Skeletal muscle cell (primary cell): Measurements from ENCODE around the gene FAM131A.

ENCODE experiments used
- DNase-seq: peaks from one replicate; pipeline ENCODE4 v3.0.0-alpha.2; 2010; ENCODE audit warnings: low read depth
- H3K4me3 ChIP-seq: 2 replicates; pipeline ENCODE4 v1.5.1; 2011; ENCODE audit warnings: low read depth, mild to moderate bottlenecking, control low read depth, low read length, moderate library complexity

The FAM131A gene, protein sequence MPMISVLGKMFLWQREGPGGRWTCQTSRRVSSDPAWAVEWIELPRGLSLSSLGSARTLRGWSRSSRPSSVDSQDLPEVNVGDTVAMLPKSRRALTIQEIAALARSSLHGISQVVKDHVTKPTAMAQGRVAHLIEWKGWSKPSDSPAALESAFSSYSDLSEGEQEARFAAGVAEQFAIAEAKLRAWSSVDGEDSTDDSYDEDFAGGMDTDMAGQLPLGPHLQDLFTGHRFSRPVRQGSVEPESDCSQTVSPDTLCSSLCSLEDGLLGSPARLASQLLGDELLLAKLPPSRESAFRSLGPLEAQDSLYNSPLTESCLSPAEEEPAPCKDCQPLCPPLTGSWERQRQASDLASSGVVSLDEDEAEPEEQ

DNA sequence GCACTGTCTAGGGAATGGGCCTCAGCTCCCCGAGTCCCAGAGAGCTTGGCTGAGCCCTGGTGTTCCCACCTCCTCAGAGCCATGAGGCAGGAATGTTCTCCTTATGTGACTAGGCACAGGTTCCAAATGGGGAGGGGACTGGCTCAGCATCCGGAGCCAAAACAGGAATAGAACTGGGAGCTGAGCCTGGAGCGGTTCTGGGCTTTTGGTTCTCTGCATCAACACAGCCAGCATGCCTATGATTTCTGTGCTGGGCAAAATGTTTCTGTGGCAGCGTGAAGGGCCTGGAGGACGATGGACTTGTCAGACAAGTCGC, at the start of gene FAM131A:
FAM131A (plus strand) TSS at position 202 of the 316 bp plus-strand sequence; CDS start at position 233, 31 bp downstream.
- peak within 1 kb of the TSS; percentile 67 for H3K4me3 ChIP-seq
- no peak for DNase-seq

DNA sequence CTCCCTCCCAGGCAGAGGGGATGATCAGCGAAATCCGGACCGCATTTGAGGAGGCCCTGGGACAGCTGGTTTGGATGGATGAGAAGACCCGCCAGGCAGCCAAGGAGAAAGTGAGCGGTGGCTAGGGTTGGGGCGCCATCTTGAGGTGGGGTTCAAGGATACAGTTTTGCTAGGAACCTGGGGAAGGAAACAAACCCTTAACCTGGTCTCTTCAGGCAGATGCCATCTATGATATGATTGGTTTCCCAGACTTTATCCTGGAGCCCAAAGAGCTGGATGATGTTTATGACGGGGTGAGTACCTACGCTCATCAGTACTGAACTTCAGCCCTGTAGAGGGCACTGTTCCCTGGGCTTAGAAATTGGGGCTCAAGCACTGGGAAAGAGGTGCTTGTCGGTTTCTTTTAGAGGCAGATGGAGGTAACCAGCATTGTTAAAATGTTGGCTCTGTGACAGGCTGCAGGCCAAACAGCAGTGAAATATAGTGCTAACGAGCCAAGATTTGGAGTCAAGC, 47.9 kb upstream of the FAM131A start:
- peak; percentile 8 for DNase-seq
- no peak overlapping the region for H3K4me3 ChIP-seq

DNA sequence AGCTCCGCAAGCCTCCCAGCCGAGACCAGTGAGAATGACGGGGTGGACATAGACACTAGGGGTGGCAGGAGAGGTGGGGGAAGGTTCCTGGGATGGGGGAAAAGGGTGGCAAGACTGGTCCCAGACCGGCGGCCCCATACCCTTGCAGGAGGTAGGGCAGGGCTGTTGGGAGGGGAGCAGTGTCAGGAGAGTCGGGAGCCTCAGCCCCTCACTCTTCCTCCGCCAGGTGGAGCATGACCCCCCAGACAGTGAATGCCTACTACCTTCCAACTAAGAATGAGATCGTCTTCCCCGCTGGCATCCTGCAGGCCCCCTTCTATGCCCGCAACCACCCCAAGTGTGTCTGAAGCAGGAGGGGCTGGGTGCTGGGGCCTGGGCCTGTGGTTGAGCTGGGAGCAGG, 47.1 kb upstream of the FAM131A start:
- DNase-seq, result no peak
- H3K4me3 ChIP-seq, result no peak overlapping the region

DNA sequence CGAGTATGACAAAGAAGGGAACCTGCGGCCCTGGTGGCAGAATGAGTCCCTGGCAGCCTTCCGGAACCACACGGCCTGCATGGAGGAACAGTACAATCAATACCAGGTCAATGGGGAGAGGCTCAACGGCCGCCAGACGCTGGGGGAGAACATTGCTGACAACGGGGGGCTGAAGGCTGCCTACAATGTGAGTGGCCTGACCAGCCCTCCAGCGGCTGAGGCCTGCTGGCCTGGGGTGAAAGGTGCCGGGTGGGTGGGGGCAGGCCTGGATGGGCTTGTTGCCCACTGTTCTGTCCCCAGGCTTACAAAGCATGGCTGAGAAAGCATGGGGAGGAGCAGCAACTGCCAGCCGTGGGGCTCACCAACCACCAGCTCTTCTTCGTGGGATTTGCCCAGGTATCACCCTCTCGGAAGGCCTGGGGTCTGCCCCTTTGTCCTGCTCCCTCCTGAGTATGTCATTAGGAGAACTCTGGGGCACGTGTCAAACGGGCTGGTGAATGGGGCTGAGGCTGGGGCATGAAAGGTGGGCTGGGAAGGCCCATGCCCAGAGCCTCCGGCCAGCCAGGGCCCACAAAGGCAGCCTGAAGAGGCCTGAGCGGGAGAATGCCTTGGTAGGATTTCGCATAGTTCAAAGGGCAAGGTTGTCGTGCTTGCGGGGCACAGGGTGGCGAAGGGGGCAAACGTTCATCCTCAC, 46.2 kb upstream of the FAM131A start:
- no peak overlapping the region for H3K4me3 ChIP-seq
- no peak for DNase-seq

DNA sequence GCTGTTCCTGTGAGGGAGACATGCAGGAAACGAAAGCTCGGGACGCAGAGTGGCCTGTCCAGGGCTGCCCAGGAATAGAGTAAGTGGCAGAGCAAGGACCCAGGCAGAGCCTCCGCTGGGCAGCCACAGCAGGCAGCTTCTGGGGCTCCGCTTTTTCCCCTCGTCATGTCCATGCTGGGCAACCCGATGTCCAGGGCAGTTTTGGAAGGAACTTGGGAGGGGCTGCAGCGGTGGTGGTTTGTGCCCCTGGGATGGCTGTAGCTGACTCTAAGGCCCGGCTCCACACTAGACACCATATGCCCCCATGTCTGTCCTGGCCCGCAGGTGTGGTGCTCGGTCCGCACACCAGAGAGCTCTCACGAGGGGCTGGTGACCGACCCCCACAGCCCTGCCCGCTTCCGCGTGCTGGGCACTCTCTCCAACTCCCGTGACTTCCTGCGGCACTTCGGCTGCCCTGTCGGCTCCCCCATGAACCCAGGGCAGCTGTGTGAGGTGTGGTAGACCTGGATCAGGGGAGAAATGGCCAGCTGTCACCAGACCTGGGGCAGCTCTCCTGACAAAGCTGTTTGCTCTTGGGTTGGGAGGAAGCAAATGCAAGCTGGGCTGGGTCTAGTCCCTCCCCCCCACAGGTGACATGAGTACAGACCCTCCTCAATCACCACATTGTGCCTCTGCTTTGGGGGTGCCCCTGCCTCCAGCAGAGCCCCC, 45.5 kb upstream of the FAM131A start:
- H3K4me3 ChIP-seq, result no peak overlapping the region
- DNase-seq, result no peak

DNA sequence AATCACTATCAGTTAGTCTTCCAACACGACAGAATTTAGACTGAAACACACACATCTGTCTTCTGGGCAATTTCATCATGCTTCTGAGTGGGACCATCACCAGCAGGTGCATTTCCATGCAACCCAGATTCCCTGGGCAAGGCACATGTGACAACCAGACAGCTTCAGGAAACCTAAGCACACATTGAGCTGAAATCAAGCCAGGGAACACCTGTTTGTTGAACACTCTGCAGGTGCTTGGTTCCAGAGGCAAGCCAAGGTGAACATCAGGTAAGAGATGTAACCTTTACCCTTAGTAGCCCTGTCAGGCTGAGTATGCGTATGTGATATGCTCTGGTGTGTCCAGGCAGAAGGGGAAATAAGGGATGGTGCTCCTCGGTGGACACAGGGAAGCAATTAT, 41.6 kb upstream of the FAM131A start:
- H3K4me3 ChIP-seq, result no peak overlapping the region
- no peak for DNase-seq

DNA sequence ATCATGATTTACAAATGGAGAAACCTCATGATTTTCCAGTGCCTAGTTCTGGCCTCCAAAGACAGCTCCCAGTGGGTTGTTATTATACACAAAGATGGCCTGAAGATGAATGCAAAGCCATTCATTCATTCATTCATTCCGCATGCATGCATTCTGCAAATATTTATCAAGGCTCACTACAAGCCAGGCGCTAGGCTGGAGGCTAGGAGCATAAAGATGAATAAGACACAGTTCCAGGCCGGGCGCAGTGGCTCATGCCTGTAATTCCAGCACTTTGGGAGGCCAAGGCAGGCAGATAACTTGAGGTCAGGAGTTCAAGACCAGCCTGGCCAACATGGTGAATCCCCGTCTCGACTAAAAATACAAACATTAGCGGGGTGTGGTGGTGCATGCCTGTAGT, 40.8 kb upstream of the FAM131A start:
- DNase-seq, result no peak
- H3K4me3 ChIP-seq, result no peak overlapping the region

DNA sequence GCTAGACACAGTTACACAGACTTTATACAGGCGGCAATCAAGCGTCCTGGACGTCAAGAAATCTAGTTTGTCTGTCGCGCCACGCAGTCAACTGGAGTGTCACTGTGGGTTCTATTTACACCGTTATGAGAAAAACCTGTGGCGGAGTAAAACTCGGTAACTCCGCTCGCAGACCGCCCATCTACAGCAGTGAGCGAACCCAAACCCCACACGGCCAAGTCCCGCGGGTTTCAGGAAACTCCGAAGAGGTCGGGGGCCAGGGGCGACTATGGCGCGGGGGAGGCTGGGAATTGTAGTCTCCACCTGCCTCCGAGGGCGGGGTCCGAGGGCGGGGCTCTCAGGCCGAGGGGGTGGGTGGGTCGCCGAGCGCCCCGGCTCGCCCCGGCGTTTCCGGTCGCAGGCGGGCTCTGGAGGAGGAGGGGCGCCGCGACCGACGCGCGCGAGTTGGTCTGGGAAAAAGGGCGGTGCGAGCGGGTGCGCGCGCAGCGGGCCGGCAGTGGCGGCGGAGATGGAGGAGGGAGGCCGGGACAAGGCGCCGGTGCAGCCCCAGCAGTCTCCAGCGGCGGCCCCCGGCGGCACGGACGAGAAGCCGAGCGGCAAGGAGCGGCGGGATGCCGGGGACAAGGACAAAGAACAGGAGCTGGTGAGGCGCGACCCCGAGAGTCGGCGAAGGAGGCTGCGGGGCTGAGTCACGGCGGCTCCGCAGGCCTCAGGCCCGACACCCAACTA, 38.5 kb upstream of the FAM131A start, which contains the start of gene PSMD2:
PSMD2 (plus strand) TSS at position 483 of the 729 bp plus-strand sequence; CDS start at position 509, 26 bp downstream.
- H3K4me3 ChIP-seq, result peak within 1 kb of the TSS; percentile 96
- DNase-seq, result peak; percentile 84

DNA sequence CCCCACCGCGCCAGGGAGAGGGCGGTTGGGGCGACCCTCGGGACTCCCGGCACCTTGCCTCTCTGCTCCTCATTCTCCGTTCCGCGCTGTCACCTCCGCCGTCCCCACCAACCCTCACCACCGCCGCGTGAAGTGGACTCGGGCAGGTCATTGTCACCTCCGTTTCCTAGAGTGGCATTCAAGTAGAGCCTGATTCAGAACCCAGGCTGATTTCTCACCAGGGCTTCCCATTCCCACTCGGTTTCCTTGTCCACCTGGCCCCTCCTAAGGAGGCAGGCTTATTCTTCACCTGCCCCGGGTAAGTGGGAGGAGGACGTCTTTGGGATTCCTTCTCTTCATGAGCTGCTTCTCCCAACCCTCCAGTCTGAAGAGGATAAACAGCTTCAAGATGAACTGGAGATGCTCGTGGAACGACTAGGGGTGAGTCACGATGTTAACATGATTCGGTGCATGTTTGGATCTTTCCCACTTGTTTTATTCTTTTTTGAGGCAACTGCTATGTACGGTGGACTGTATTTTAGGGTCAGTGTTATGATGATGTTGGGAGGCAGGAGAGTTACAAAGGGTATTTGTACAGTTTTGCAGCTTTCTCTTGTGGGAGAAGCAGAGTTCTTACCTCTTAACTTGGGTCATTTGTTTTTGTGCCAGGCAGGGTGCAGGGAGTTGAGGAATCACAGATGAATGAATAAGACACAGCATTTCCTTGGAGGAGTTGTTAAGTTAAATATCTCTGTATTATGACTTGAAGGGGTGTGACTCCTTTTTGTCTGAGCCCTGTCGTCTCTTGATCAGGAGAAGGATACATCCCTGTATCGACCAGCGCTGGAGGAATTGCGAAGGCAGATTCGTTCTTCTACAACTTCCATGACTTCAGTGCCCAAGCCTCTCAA, 37.7 kb upstream of the FAM131A start:
- DNase-seq, result no peak
- peak overlapping the region; percentile 96 for H3K4me3 ChIP-seq

DNA sequence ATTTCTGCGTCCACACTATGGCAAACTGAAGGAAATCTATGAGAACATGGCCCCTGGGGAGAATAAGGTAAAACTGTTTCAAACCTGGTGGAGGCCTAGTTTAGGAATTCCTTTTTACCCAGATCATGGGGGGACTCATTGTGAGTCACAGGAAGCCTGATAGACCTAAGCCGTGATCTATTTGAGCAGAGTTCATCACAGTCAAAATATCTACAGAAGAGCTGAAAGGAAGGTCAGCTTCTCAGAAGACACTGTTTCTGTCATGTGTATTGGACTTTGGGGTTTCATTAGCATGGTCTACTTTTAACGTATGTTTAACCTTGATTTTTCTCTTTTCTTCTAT, 37.1 kb upstream of the FAM131A start:
- peak overlapping the region; percentile 96 for H3K4me3 ChIP-seq
- no peak for DNase-seq

DNA sequence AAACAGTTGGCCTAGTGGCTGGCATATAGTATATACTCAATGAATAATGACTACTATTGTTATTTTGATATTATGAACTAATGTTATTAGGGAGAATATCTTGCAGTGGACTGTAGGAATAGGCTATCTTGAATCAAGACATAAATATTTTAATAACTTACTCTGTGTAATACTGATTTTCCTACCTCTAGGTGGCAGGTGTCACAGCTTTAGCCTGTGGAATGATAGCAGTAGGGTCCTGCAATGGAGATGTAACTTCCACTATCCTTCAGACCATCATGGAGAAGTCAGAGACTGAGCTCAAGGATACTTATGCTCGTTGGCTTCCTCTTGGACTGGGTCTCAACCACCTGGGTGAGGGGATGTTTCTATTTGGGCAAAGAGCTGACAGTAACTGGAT, 31.8 kb upstream of the FAM131A start:
- no peak for DNase-seq

DNA sequence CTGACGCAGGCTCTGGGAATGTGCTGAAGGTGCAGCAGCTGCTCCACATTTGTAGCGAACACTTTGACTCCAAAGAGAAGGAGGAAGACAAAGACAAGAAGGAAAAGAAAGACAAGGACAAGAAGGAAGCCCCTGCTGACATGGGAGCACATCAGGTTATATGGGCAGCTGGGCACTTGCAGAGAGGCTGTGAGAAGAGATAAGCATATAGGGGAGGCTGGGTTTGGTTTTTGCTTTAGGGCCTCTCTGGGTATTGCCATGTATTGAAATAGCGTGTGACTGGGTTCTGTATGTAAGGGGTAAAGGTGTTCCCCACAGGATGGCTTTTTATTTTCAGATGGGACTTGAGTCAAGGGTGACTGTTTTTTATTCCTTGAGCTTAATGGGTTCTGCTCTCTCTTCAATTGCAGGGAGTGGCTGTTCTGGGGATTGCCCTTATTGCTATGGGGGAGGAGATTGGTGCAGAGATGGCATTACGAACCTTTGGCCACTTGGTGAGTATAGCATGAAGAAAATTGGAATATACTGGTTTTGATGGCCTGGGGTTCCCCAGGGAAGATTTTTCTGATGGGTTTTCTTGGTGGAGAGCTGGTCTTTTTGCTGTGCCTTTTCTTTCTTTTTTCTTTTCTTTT, 30.9 kb upstream of the FAM131A start:
- H3K4me3 ChIP-seq, result no peak overlapping the region
- DNase-seq, result no peak

More for the DNA sequence above, 31.8 kb upstream of the FAM131A start:
- H3K4me3 ChIP-seq, result no peak overlapping the region

DNA sequence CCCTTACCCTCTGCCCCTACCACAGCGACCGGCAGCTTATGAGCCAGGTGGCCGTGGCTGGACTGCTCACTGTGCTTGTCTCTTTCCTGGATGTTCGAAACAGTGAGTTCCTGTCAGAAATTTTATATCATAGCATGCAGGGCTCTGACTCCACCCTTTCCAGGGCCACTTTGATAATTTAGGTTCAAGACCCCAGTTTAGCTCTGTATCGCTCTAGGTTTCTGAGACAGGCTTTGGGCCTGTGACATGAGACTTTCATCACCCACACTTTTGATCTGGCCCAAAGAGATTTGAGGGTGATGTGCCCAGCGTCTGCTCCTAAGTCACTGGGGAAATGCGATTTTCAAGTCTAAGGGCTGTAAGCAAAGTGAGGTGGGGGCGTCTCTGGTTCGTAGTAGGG, 29.5 kb upstream of the FAM131A start:
- DNase-seq, result no peak
- H3K4me3 ChIP-seq, result no peak overlapping the region

DNA sequence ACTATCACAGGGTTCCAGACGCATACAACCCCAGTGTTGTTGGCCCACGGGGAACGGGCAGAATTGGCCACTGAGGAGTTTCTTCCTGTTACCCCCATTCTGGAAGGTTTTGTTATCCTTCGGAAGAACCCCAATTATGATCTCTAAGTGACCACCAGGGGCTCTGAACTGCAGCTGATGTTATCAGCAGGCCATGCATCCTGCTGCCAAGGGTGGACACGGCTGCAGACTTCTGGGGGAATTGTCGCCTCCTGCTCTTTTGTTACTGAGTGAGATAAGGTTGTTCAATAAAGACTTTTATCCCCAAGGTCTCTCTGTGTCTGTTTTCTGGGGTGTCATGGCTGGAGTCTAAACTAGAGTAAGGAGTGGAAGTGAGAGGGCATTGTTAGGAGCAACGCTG, 28.7 kb upstream of the FAM131A start:
- H3K4me3 ChIP-seq, result no peak overlapping the region
- DNase-seq, result no peak

DNA sequence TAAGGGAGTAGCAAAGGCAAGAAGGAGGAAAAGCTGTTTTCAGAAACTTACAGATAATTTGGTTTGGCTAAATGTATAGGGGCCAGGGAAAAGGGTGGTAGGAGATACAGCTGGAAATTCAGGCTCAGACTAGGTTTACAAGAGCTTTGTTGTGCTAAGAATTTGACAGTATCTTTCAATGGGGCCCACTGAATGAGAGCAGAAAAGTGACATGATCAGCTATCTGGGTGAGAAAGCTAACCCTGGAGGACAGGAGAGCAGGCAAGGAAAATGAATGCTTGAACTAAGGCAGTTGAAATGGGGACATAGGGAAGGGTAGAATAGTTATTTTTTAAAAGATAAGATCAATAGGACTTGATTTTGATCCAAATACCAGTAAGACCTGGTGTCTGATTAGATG, 25.8 kb upstream of the FAM131A start:
- DNase-seq, result no peak
- no peak overlapping the region for H3K4me3 ChIP-seq

DNA sequence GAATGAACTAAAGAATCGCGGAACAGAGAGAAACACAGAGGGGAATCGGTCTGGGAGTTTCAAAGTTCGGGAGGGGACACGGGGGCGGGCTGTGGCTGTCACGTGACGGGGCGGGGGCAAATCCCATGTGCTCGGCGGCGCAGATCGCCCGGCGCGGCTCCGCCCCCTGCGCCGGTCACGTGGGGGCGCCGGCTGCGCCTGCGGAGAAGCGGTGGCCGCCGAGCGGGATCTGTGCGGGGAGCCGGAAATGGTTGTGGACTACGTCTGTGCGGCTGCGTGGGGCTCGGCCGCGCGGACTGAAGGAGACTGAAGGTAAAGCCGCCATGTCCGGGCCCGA, 23.1 kb upstream of the FAM131A start, which contains the start of gene EIF4G1:
EIF4G1 (plus strand) TSS at position 244 of the 337 bp plus-strand sequence. CDS start 1,191 bp downstream, outside the sequence.
- peak; percentile 84 for DNase-seq
- H3K4me3 ChIP-seq, result peak within 1 kb of the TSS; percentile 80

DNA sequence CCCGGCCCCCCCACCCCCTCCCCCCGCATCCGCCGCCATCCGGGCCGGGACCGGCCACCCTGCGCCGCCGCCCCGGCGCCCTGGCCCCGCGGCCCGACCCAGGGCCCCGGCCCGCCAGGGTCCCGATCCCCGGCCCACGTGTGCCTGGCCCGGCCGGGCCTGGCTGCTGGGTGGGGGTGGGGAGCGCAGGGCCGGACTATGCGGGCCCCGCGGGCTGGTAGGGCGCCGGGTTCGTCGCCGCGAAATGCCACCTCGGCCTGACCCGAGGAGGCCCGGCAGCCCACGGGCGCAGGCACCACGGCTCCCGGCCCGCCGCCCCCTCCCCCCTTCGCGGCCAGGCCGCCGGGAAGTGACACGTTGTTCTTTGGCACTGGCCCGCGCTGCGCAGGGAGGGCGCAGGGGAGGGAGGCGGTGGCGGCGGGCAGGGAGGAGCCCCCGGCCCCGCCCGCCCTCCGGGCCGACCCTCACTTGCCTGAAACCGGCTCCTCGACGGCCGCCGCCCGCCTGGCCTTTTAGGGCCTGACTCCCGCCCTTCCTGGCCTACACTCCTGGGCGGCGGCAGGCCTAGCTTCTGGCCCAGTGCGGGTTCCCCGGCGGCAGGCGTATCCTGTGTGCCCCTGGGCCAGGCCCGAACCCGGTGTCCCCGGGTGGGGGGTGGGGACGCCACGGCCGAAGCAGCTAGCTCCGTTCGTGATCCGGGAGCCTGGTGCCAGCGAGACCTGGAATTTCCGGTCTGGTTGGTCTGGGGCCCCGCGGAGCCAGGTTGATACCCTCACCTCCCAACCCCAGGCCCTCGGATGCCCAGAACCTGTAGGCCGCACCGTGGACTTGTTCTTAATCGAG, 22.5 kb upstream of the FAM131A start:
- peak; percentile 55 for DNase-seq
- H3K4me3 ChIP-seq, result peak overlapping the region; percentile 80

DNA sequence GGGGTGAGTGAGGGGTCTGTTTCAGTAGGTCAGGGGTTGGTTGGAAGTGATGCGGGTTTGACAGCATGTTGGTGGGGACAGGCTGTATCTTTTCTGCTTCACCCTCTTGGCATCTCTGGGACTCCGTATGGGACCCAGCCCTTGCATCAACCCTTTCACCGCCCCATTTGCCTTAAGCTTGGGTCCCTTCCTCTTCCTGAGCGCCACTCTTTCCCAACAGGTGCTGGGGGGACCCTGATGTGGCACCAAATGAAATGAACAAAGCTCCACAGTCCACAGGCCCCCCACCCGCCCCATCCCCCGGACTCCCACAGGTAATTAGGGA, 21.9 kb upstream of the FAM131A start:
- H3K4me3 ChIP-seq, result peak overlapping the region; percentile 80
- DNase-seq, result no peak
